Osteoblast (primary cell): ENCODE data around the gene FAM120B. TPM values are rescaled to one million over a fixed set of nuclear protein-coding genes. Genes with fewer than 3 reads are reported as not detected.

Experiments
- DNase-seq: peaks from one replicate; pipeline ENCODE4 v3.0.0; 2011; ENCODE audit warnings: low spot score, mixed read lengths; ENCODE audit not compliant: insufficient read length; ENCODE audit errors: missing footprints
- H2AFZ ChIP-seq: 2 replicates; pipeline ENCODE4 v1.6.0; 2011; ENCODE audit warnings: mild to moderate bottlenecking, low read length
- H3K27ac ChIP-seq: 2 replicates; pipeline ENCODE4 v1.5.1; 2011; ENCODE audit warnings: mild to moderate bottlenecking, low read depth, low read length, moderate library complexity
- H3K27me3 ChIP-seq: 2 replicates; pipeline ENCODE4 v1.6.0; 2012; ENCODE audit warnings: mild to moderate bottlenecking, control low read depth, inconsistent platforms, low read length, moderate library complexity; ENCODE audit not compliant: insufficient read depth
- H3K36me3 ChIP-seq: 2 replicates; pipeline ENCODE4 v1.5.1; 2011; ENCODE audit warnings: mild to moderate bottlenecking, low read length, control low read depth, moderate library complexity; ENCODE audit not compliant: insufficient read depth
- H3K4me1 ChIP-seq: 2 replicates; pipeline ENCODE4 v1.5.1; 2011; ENCODE audit warnings: mild to moderate bottlenecking, low read length, control low read depth, moderate library complexity; ENCODE audit not compliant: insufficient read depth
- H3K4me2 ChIP-seq: 2 replicates; pipeline ENCODE4 v1.6.0; 2011; ENCODE audit warnings: mild to moderate bottlenecking, low read length; ENCODE audit not compliant: insufficient read depth
- H3K4me3 ChIP-seq: fragments of 200-600 bp; sonication (generic); 3 replicates; pipeline ENCODE4 v1.5.1; 2012; ENCODE audit warnings: mild to moderate bottlenecking, low read length, inconsistent platforms; ENCODE audit not compliant: insufficient read depth
- H3K79me2 ChIP-seq: 2 replicates; pipeline ENCODE4 v1.6.0; 2012; ENCODE audit warnings: mild to moderate bottlenecking, low read length, control low read depth, inconsistent platforms; ENCODE audit not compliant: insufficient read depth
- H3K9me3 ChIP-seq: 2 replicates; pipeline ENCODE4 v1.5.1; 2011; ENCODE audit warnings: low read depth, low read length, control low read depth
- H4K20me1 ChIP-seq: 2 replicates; pipeline ENCODE4 v1.6.0; 2012; ENCODE audit warnings: mild to moderate bottlenecking, low read length, control low read depth; ENCODE audit not compliant: insufficient read depth
- total RNA-seq: library from RNA; depleted of rRNA; stranded (reverse); fragments of >200 nt; gene quantifications from 2 replicates; pipeline ENCODE4 v1.2.3, GENCODE V29; 2012
- TF ChIP-seq, protein P1 (sequence below): IDR thresholded peaks from 2 replicates; pipeline ENCODE4 v1.5.1; 2011; ENCODE audit warnings: mild to moderate bottlenecking, low read depth, low read length, moderate library complexity; ENCODE audit errors: extremely low read depth

The FAM120B gene
- total RNA-seq, 1 donor = 13.4 TPM

DNA sequence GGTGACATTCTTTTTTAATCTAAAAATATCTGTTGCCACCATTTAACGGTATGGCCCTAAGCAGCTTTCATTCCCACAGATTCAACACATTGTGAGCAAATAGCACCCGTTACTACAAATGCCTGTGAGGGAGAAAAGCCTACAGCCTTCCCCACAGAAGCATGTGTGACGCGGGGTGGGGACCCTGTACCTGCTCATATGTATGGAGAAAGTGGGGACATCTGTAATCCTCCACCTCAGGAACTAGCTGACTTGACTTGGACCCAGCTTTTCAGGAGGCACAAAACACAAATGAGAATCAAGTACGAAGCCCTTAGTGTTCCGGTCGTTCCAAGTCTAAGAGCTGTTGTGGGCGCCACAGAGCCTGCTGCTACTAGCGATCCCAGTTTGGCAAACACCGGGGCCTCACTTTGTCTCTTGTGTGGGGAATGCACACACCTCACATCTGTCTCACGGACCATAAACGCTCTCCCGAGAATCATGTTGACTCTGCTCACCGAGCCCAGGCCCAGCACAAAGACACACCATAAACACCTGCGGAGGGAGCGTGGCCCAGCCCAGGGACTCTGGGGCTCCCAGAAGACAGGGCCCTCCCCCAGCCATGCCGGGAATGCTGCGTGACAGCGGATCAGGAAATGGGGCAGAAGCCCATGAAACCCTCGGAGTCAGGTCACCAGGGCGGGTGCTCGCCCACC lies 37.3 kb upstream of the FAM120B start:
- Histone ChIP-seq H3K9me3 (no peaks in the 10 kb centered on the region), H3K4me1 (no peaks in the 10 kb centered on the region), H4K20me1 (no peaks in the 10 kb centered on the region), H2AFZ (peak overlapping the region; percentile 13), H3K27me3 (peaks cover 3% of the 10 kb centered on the region), H3K36me3 (no peaks in the 10 kb centered on the region), H3K27ac (no peak overlapping the region), H3K4me3 (no peak overlapping the region), H3K4me2 (no peak overlapping the region), H3K79me2 (no peaks in the 10 kb centered on the region)
- peak; percentile 87 for DNase-seq
- TF ChIP-seq, protein P1, sequence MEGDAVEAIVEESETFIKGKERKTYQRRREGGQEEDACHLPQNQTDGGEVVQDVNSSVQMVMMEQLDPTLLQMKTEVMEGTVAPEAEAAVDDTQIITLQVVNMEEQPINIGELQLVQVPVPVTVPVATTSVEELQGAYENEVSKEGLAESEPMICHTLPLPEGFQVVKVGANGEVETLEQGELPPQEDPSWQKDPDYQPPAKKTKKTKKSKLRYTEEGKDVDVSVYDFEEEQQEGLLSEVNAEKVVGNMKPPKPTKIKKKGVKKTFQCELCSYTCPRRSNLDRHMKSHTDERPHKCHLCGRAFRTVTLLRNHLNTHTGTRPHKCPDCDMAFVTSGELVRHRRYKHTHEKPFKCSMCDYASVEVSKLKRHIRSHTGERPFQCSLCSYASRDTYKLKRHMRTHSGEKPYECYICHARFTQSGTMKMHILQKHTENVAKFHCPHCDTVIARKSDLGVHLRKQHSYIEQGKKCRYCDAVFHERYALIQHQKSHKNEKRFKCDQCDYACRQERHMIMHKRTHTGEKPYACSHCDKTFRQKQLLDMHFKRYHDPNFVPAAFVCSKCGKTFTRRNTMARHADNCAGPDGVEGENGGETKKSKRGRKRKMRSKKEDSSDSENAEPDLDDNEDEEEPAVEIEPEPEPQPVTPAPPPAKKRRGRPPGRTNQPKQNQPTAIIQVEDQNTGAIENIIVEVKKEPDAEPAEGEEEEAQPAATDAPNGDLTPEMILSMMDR = no peak

DNA sequence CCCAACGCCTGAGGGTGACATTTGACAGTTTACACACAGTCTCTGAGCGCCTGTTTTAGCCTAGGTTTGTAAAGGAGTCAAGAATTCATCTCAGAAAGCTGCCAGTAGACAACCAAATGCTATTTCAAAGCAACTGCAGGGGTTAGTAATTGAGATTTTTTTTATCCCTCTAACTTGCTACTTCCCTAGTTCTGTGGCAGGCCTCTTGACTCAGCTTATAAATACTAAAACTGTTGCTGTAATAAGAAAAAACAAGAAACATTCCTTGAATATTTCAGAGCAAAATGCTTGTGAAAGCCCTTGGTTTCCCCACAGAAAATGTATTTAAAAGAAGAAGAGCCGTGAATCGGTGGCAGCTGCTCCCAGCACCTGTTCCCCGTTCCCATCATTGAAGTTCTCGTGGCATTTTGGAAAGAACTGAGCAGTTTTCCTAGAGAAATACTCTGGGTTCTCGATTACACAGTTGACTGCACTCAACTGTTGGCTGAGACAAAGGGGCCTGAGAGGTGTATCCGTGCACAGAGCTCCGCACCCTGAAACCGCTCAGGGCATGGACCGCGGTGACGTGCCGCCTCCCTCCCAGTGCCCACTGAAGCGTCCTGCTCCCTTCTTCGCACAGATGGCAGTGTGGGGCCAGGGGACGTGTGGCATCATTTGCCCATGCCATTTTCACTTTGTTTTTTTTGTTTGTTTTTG lies 36.6 kb upstream of the FAM120B start:
- H3K4me1 ChIP-seq = no peaks in the 10 kb centered on the region
- DNase-seq = peak; percentile 94
- peaks cover 6% of the 10 kb centered on the region for H3K27me3 ChIP-seq
- no peak overlapping the region for H3K4me2 ChIP-seq
- peak overlapping the region; percentile 13 for H2AFZ ChIP-seq
- no peaks in the 10 kb centered on the region for H3K36me3 ChIP-seq
- H4K20me1 ChIP-seq = no peaks in the 10 kb centered on the region
- TF ChIP-seq, protein P1 = no peak
- H3K27ac ChIP-seq = no peak overlapping the region
- no peaks in the 10 kb centered on the region for H3K9me3 ChIP-seq
- H3K79me2 ChIP-seq = no peaks in the 10 kb centered on the region
- no peak overlapping the region for H3K4me3 ChIP-seq

DNA sequence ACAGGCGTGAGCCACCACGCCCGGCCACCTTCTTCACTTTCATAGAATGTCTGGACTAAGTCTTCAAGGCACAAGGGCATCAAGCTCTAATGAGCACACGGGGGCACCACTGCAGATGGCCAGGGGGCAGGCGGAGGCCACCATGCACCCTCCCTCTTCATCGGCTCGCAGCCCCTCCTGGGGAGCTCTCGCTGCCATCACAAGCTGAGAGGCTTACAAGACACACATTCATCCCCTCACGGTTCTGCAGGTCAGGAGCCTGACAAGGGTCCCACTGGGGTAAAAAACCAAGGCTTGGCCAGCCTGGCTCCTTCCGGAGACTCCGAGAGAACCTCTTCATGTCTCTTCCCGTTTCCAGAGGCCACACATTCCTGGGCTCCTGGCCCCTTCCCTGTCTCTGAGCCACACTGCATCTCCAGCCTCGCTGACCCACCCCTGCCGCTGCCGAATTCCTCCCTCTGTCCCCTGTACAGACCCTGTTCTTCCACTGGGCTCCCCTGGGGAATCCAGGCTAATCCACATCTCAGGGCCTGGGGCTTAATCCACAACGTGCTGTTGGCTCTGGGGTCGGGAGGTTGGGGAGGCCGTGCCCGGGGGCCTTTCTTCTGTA lies 35.5 kb upstream of the FAM120B start:
- peak; percentile 78 for DNase-seq
- no peaks in the 10 kb centered on the region for H3K79me2 ChIP-seq
- TF ChIP-seq, protein P1 = no peak
- no peak overlapping the region for H3K4me2 ChIP-seq
- H3K27me3 ChIP-seq = peaks cover 6% of the 10 kb centered on the region
- H3K27ac ChIP-seq = no peak overlapping the region
- H3K9me3 ChIP-seq = no peaks in the 10 kb centered on the region
- H4K20me1 ChIP-seq = no peaks in the 10 kb centered on the region
- H2AFZ ChIP-seq = no peak overlapping the region
- H3K4me3 ChIP-seq = no peak overlapping the region
- no peaks in the 10 kb centered on the region for H3K36me3 ChIP-seq
- H3K4me1 ChIP-seq = peaks cover under 1% of the 10 kb centered on the region

DNA sequence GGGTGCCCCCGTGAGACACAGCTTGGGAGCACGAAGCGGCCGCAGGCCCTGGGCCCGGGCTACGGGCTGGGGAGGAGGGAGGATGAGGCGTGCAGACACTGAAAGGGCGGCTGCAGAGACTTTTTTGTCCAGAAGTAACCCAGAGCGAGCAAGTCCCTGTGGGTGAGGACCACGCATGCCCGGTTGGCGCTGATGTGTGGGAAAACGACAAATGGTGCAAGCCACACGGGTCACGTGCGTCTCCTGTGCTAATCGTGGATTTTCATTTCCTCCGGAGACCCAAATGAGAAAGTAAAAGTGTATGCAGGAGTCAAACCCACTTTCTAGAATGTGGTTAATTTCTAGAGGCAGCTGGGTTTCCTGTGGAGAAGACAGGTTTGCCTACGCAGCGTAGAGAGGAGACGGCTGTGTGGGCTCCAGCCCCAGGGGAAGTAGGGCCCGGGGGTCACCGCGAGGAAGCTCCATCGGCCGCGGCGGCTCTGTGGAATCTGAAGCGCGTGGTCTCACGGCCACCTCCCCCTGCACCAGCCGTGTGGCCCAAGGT lies 34.7 kb upstream of the FAM120B start:
- TF ChIP-seq, protein P1 = no peak
- Histone ChIP-seq H3K4me3 (no peak overlapping the region), H3K79me2 (no peaks in the 10 kb centered on the region), H3K36me3 (no peaks in the 10 kb centered on the region), H3K27ac (no peak overlapping the region), H3K4me1 (peaks cover 7% of the 10 kb centered on the region), H3K4me2 (no peak overlapping the region), H3K9me3 (no peaks in the 10 kb centered on the region), H3K27me3 (peaks cover 6% of the 10 kb centered on the region), H2AFZ (no peak overlapping the region), H4K20me1 (no peaks in the 10 kb centered on the region)
- no peak for DNase-seq
